H1 (cell line): ENCODE data around the gene TTC34. TPM values are rescaled to one million over a fixed set of nuclear protein-coding genes. Genes with fewer than 3 reads are reported as not detected.

Experiments used
- CTCF ChIA-PET: fragments of 300-600 bp; sonication (Branson Sonifier 250); formaldehyde crosslinking; loops from one replicate; lab custom pipeline; 2021; ENCODE audit not compliant: partially characterized antibody; lab: Charles Lee
- POLR2A ChIA-PET: fragments of 300-600 bp; sonication (Branson Sonifier 250); formaldehyde crosslinking; loops from one replicate; lab custom pipeline; 2021; ENCODE audit warnings: inconsistent platforms; ENCODE audit not compliant: partially characterized antibody; lab: Charles Lee
- DNase-seq, 2 experiments: peaks; one replicate each; pipeline versions ENCODE4 v3.0.0 to v3.0.0-alpha.2; 2010 to 2022; ENCODE audit warnings: low spot score in 2 of 2, low read depth in 1 of 2, mixed read lengths in 1 of 2
- FAIRE-seq: peaks from 2 replicates; lab custom pipeline; 2011; peaks lifted over from hg19 to GRCh38; lab: Jason Lieb, UNC
- H2AFZ ChIP-seq: 2 replicates; pipeline ENCODE4 v1.8.1; 2012; ENCODE audit warnings: low read length, inconsistent platforms
- H2AK5ac ChIP-seq: 2 replicates; pipeline ENCODE4 v1.6.1; 2013; ENCODE audit warnings: low read depth, low read length
- H2BK120ac ChIP-seq: replicated peaks from 2 replicates; pipeline ENCODE3; 2013; ENCODE audit warnings: low read depth, low read length, inconsistent platforms
- H2BK12ac ChIP-seq: 2 replicates; pipeline ENCODE4 v1.6.1; 2013; ENCODE audit warnings: low read depth, low read length
- H2BK15ac ChIP-seq: 2 replicates; pipeline ENCODE4 v1.6.1; 2013; ENCODE audit warnings: low read length
- H2BK20ac ChIP-seq: 2 replicates; pipeline ENCODE4 v1.6.1; 2013; ENCODE audit warnings: low read length
- H2BK5ac ChIP-seq: 2 replicates; pipeline ENCODE4 v1.6.1; 2013; ENCODE audit warnings: low read depth, low read length
- H3K14ac ChIP-seq: 2 replicates; pipeline ENCODE4 v1.6.1; 2013; ENCODE audit warnings: inconsistent platforms; ENCODE audit not compliant: insufficient read length
- H3K18ac ChIP-seq: 2 replicates; pipeline ENCODE4 v1.6.1; 2013; ENCODE audit warnings: low read length; ENCODE audit errors: extremely low read depth
- H3K23ac ChIP-seq: 2 replicates; pipeline ENCODE4 v1.6.1; 2013; ENCODE audit warnings: inconsistent platforms; ENCODE audit not compliant: insufficient read length
- H3K23me2 ChIP-seq: 2 replicates; pipeline ENCODE4 v1.6.1; 2013; ENCODE audit warnings: low read depth, low read length
- H3K27ac ChIP-seq: 2 replicates; pipeline ENCODE4 v1.6.1; 2011; ENCODE audit warnings: low read depth, low read length, inconsistent platforms
- H3K27me3 ChIP-seq, 4 experiments: replicated peaks in 1 of 4; 1 replicate in 1 of 4; 2 replicates in 3 of 4; pipeline versions ENCODE4 v1.6.1 to v1.8.1; 2011 to 2013; ENCODE audit warnings: low read length in 3 of 4, mild to moderate bottlenecking in 3 of 4, inconsistent platforms in 2 of 4, mixed read lengths in 2 of 4, moderate library complexity in 1 of 4; ENCODE audit not compliant: control insufficient read depth in 3 of 4, insufficient read depth in 3 of 4; ENCODE audit errors: extremely low read depth in 1 of 4
- H3K36me3 ChIP-seq, 4 experiments: 2 replicates each; pipeline versions ENCODE4 v1.6.1 to v1.8.1; 2011 to 2013; ENCODE audit warnings: mild to moderate bottlenecking in 4 of 4, low read length in 3 of 4, moderate library complexity in 2 of 4, control low read depth in 1 of 4, inconsistent platforms in 1 of 4; ENCODE audit not compliant: insufficient read depth in 4 of 4, control insufficient read depth in 2 of 4
- H3K4ac ChIP-seq: replicated peaks from 2 replicates; pipeline ENCODE3; 2013; ENCODE audit warnings: low read length, low read depth, mixed read lengths, inconsistent platforms; ENCODE audit not compliant: insufficient read length
- H3K4me1 ChIP-seq, 4 experiments: replicated peaks in 1 of 4; 1 replicate in 1 of 4; 2 replicates in 3 of 4; pipeline versions ENCODE4 v1.6.1 to v1.8.1; 2011 to 2013; ENCODE audit warnings: low read length in 3 of 4, inconsistent platforms in 2 of 4, mixed read lengths in 1 of 4; ENCODE audit not compliant: insufficient read depth in 4 of 4, control insufficient read depth in 3 of 4
- H3K4me2 ChIP-seq, 2 experiments: 2 replicates each; pipeline versions ENCODE4 v1.6.1 to v1.8.1; 2011 to 2013; ENCODE audit warnings: low read depth in 2 of 2, low read length in 2 of 2, control low read depth in 1 of 2, inconsistent platforms in 1 of 2, mild to moderate bottlenecking in 1 of 2; ENCODE audit not compliant: insufficient read depth in 1 of 2
- H3K4me3 ChIP-seq, 4 experiments: fragments of 200-600, 300-600 bp in 1 of 4; sonication (generic), shearing (Covaris generic), sonication (Bioruptor Twin) in 1 of 4; 2 replicates each; pipeline versions ENCODE4 v1.5.1 to v1.8.1; 2011 to 2016; ENCODE audit warnings: low read length in 4 of 4, low read depth in 3 of 4, control low read depth in 2 of 4, inconsistent platforms in 2 of 4, mild to moderate bottlenecking in 2 of 4, mixed read lengths in 1 of 4, moderate library complexity in 1 of 4; ENCODE audit not compliant: insufficient read depth in 2 of 4; ENCODE audit errors: extremely low read depth in 1 of 4
- H3K56ac ChIP-seq: replicated peaks from 2 replicates; pipeline ENCODE3; 2013; ENCODE audit warnings: low read depth, mild to moderate bottlenecking, mixed read lengths, low read length, inconsistent platforms; ENCODE audit not compliant: insufficient read length
- H3K79me1 ChIP-seq: 2 replicates; pipeline ENCODE4 v1.6.1; 2013; ENCODE audit warnings: low read depth, low read length, control low read depth
- H3K79me2 ChIP-seq, 2 experiments: 2 replicates each; pipeline versions ENCODE4 v1.6.1 to v1.8.1; 2012 to 2013; ENCODE audit warnings: low read length in 2 of 2, mild to moderate bottlenecking in 2 of 2, inconsistent platforms in 1 of 2; ENCODE audit not compliant: insufficient read depth in 2 of 2, control insufficient read depth in 1 of 2
- H3K9ac ChIP-seq, 4 experiments: replicated peaks in 1 of 4; 1 replicate in 1 of 4; 2 replicates in 3 of 4; pipeline versions ENCODE4 v1.6.1 to v1.8.1; 2011 to 2013; ENCODE audit warnings: low read depth in 3 of 4, low read length in 3 of 4, control low read depth in 2 of 4, mild to moderate bottlenecking in 2 of 4, moderate library complexity in 2 of 4, inconsistent platforms in 1 of 4; ENCODE audit errors: extremely low read depth in 1 of 4
- H3K9me3 ChIP-seq, 2 experiments: 2 replicates each; pipeline versions ENCODE4 v1.6.1 to v1.8.1; 2012 to 2013; ENCODE audit warnings: mild to moderate bottlenecking in 2 of 2, moderate library complexity in 2 of 2, control low read depth in 1 of 2, inconsistent platforms in 1 of 2, low read depth in 1 of 2, low read length in 1 of 2, mixed read lengths in 1 of 2; ENCODE audit not compliant: insufficient read depth in 2 of 2
- H4K20me1 ChIP-seq, 2 experiments: replicated peaks in 1 of 2; 2 replicates each; pipeline versions ENCODE3 to v1.8.1; 2011 to 2013; ENCODE audit warnings: inconsistent platforms in 2 of 2, low read length in 2 of 2, mild to moderate bottlenecking in 1 of 2; ENCODE audit not compliant: insufficient read depth in 2 of 2, control insufficient read depth in 1 of 2
- H4K5ac ChIP-seq: 2 replicates; pipeline ENCODE4 v1.6.1; 2013; ENCODE audit warnings: low read length, low read depth, mixed read lengths, inconsistent platforms; ENCODE audit not compliant: insufficient read length
- H4K8ac ChIP-seq: 2 replicates; pipeline ENCODE4 v1.8.0; 2013; ENCODE audit warnings: mild to moderate bottlenecking, moderate library complexity, low read length, inconsistent platforms; ENCODE audit not compliant: insufficient read depth; ENCODE audit errors: extremely low read depth
- H4K91ac ChIP-seq: replicated peaks from 2 replicates; pipeline ENCODE3; 2013; ENCODE audit warnings: low read length, mixed read lengths, inconsistent platforms; ENCODE audit not compliant: insufficient read length
- BRCA1 ChIP-seq: IDR thresholded peaks from 2 replicates; pipeline ENCODE4 v1.6.1; 2012; ENCODE audit warnings: low read depth, low read length, improper control_type of control experiment
- CREB1 ChIP-seq: IDR thresholded peaks from 2 replicates; pipeline ENCODE4 v1.6.1; 2012; ENCODE audit warnings: inconsistent platforms
- GTF2F1 ChIP-seq: IDR thresholded peaks from 2 replicates; pipeline ENCODE4 v1.6.1; 2012; ENCODE audit warnings: low read depth, low read length, improper control_type of control experiment, borderline replicate concordance
- KDM4A ChIP-seq: IDR thresholded peaks from one replicate; pipeline ENCODE4 v1.7.1; 2012; ENCODE audit warnings: low read depth, mild to moderate bottlenecking, moderate library complexity, low read length, inconsistent platforms; ENCODE audit not compliant: severe bottlenecking
- MAFK ChIP-seq: IDR thresholded peaks from 2 replicates; pipeline ENCODE4 v1.6.1; 2012; ENCODE audit warnings: low read depth, mild to moderate bottlenecking, improper control_type of control experiment, low read length
- POU5F1 ChIP-seq: IDR thresholded peaks from 2 replicates; pipeline ENCODE4 v1.6.1; 2011; ENCODE audit warnings: low read depth, mild to moderate bottlenecking, low read length, moderate library complexity
- SUZ12 ChIP-seq: fragments of 200-600 bp; sonication (generic); IDR thresholded peaks from 2 replicates; pipeline ENCODE4 v1.6.1; 2012; ENCODE audit warnings: mild to moderate bottlenecking, inconsistent platforms, low read length, moderate library complexity, mixed read lengths
- WGBS, 2 experiments: shearing (Covaris generic) in 1 of 2; methylation state at CpG; one replicate each; pipeline versions ENCODE4 v1.1.6 to v1.1.7; 2013 to 2015; ENCODE audit warnings: low lambda C conversion rate in 2 of 2, mixed read lengths in 2 of 2, inconsistent platforms in 1 of 2, low coverage in 1 of 2, missing lambda C conversion rate in 1 of 2; ENCODE audit not compliant: insufficient replicate concordance in 2 of 2, insufficient coverage in 1 of 2, insufficient read length in 1 of 2; ENCODE audit errors: extremely low coverage in 1 of 2, missing lambda C conversion rate in 1 of 2; 5-methylcytosine and 5-hydroxymethylcytosine counted together
- polyA plus RNA-seq, 7 experiments: library from polyadenylated mRNA; depleted of rRNA in 3 of 7; stranded (reverse) in 5 of 7; unstranded in 2 of 7; fragments of >200 nt in 5 of 7; fragments of 200-250 nt in 2 of 7; gene quantifications; 1 replicate in 5 of 7; 2 replicates in 1 of 7; 4 replicates in 1 of 7; pipeline versions ENCODE4 v1.2.1 to v1.2.3, GENCODE V29; 2011 to 2013; ENCODE audit warnings: missing spikeins in 2 of 7, mixed read lengths in 2 of 7
- total RNA-seq: library from RNA; stranded (reverse); fragmentation: NEBNext Ultra II Directional; extraction: Animal tissue kit (Norgen Biotek cat#: 25700); gene quantifications from 2 replicates; pipeline ENCODE4 v1.2.1, GENCODE V29; 2021

Gene TTC34
- total and polyA plus RNA-seq, 2 of the 8 experiments (the other 6 are each of a cell fraction or from before 2014, with no cell fraction given) = 0.23 to 0.50 TPM

DNA sequence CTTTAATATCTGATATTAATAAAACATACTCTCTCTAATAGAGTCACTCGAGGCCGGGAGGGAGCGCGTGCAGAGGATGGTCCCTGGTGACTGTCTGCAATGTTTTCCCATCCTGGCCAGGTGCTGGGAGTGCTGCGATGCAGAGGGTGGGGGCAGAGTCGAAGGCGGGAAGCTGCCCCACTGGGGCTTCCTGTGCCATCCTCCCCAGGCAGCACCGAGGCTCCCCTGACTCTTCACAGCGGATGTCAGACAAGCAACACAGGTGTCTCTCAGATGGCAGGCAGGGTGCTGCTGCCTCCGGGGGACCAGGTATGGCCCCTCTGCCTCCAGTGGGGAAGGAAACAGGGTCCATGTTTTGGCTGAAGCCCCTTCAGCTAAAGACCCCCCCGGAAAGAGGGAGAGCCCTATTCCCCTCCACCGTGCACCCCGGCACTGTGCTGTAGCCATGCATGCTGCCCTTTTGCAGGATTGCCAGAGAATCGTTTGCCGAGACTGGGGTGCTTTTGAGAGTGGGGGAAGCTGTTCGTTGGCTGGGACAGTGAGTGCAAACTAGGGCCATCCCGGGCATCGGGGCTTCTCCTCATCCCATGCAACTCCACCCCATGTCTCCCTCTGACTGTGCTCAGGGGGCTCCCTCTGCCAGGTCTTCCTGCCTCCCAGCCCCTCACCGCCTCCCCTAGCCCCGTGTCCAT is 32.1 kb upstream of the TTC34 start:
- no peak overlapping the region for H2BK20ac ChIP-seq
- H3K27ac ChIP-seq = no peak overlapping the region
- no peak overlapping the region for H4K5ac ChIP-seq
- H3K9ac ChIP-seq = no peak overlapping the region
- H4K20me1 ChIP-seq = no peaks in the 10 kb centered on the region
- H3K27me3 ChIP-seq = no peaks in the 10 kb centered on the region
- no peak overlapping the region for H3K14ac ChIP-seq
- H3K56ac ChIP-seq = no peak overlapping the region
- no peak overlapping the region for H2AFZ ChIP-seq
- H3K36me3 ChIP-seq = no peaks in the 10 kb centered on the region
- 81% methylated on average over 14 of the region's 20 CpGs; no CpG with 5 or more reads in 1 of the 2 experiments for WGBS, 2 experiments
- no peak overlapping the region for H2BK15ac ChIP-seq
- ChIA-PET POLR2A (no interaction called here), CTCF (interaction anchor here (0.6 kb wide), 1 partner anchor 1212 kb away, joined by 3 read pairs; no protein-coding TSS in a partner anchor)
- H2AK5ac ChIP-seq = no peak overlapping the region
- H3K79me2 ChIP-seq = no peaks in the 10 kb centered on the region
- H2BK5ac ChIP-seq = no peak overlapping the region
- no peak overlapping the region for H3K4ac ChIP-seq
- no peaks in the 10 kb centered on the region for H3K79me1 ChIP-seq
- H3K23me2 ChIP-seq = no peaks in the 10 kb centered on the region
- H2BK120ac ChIP-seq = no peak overlapping the region
- H4K91ac ChIP-seq = no peak overlapping the region
- no peak for FAIRE-seq
- H3K4me2 ChIP-seq = no peak overlapping the region
- H3K4me3 ChIP-seq = no peak overlapping the region
- DNase-seq = no peak
- H3K23ac ChIP-seq = no peak overlapping the region
- H3K18ac ChIP-seq = no peak overlapping the region
- no peak overlapping the region for H2BK12ac ChIP-seq
- no peaks in the 10 kb centered on the region for H3K4me1 ChIP-seq
- peaks cover 69 to 95% of the 10 kb centered on the region in 2 experiments for H3K9me3 ChIP-seq
- no peak overlapping the region for H4K8ac ChIP-seq
- TF ChIP-seq SUZ12 (no peak), GTF2F1 (no peak), CREB1 (no peak), BRCA1 (no peak), MAFK (no peak), POU5F1 (no peak), KDM4A (no peak)
